Panc1 (cell line): ENCODE measurements around the gene UBASH3A. TPM values are rescaled to one million over a fixed set of nuclear protein-coding genes. Genes with fewer than 3 reads are reported as not detected.

Experiments used
- ATAC-seq: fragments of 200-7000 bp; cut with Tn5 transposase; 2 replicates; pipeline ENCODE4 v1.9.1; 2020; ENCODE audit warnings: mild to moderate bottlenecking, moderate library complexity
- BruUV-seq: library from RNA; stranded (reverse); fragments of 400-500 nt; replicated peaks from 2 replicates; lab custom pipeline; 2021; lab: Mats Ljungman, UMichigan
- CTCF ChIA-PET: fragments of 300-600 bp; sonication (Branson Sonifier 250); formaldehyde crosslinking; loops from one replicate; lab custom pipeline; 2022; ENCODE audit warnings: antibody characterized with exemption; lab: Charles Lee
- POLR2A ChIA-PET: fragments of 300-600 bp; sonication (Branson Sonifier 250); formaldehyde crosslinking; loops from one replicate; lab custom pipeline; 2022; ENCODE audit warnings: antibody characterized with exemption; lab: Charles Lee
- DNase-seq: peaks from one replicate; pipeline ENCODE4 v3.0.0-alpha.2; 2010; ENCODE audit warnings: low read depth, low spot score
- H3K27ac ChIP-seq: 2 replicates; pipeline ENCODE4 v1.5.1; 2011; ENCODE audit warnings: mild to moderate bottlenecking, low read length, inconsistent platforms
- H3K27me3 ChIP-seq: fragments of 200-500 bp; sonication (Bioruptor generic); 2 replicates; pipeline ENCODE4 v1.6.0; 2014; ENCODE audit warnings: low read length, inconsistent platforms; ENCODE audit not compliant: control insufficient read depth, insufficient read depth
- H3K36me3 ChIP-seq: fragments of 200-500 bp; sonication (Bioruptor generic); 2 replicates; pipeline ENCODE4 v1.5.1; 2014; ENCODE audit warnings: inconsistent platforms, mild to moderate bottlenecking, low read length, moderate library complexity; ENCODE audit not compliant: control insufficient read depth, insufficient read depth
- H3K4me1 ChIP-seq: 2 replicates; pipeline ENCODE4 v1.5.1; 2011; ENCODE audit warnings: inconsistent platforms, mild to moderate bottlenecking, low read length, moderate library complexity; ENCODE audit not compliant: control insufficient read depth, insufficient read depth
- H3K4me3 ChIP-seq, 2 experiments: 2 replicates each; pipeline ENCODE4 v1.5.1; 2011 to 2012; ENCODE audit warnings: low read depth in 2 of 2, low read length in 2 of 2, mild to moderate bottlenecking in 2 of 2, inconsistent platforms in 1 of 2, moderate library complexity in 1 of 2
- H3K9me3 ChIP-seq: fragments of 200-500 bp; sonication (Bioruptor generic); 2 replicates; pipeline ENCODE4 v1.5.1; 2014; ENCODE audit warnings: low read depth, mild to moderate bottlenecking, inconsistent platforms, low read length, moderate library complexity; ENCODE audit not compliant: control insufficient read depth, insufficient read depth
- POLR2AphosphoS5 ChIP-seq: IDR thresholded peaks from 2 replicates; pipeline ENCODE4 v1.6.1; 2012; ENCODE audit warnings: mild to moderate bottlenecking, low read depth, low read length, moderate library complexity
- SIN3A ChIP-seq: IDR thresholded peaks from 2 replicates; pipeline ENCODE4 v1.6.1; 2012; ENCODE audit warnings: low read depth, mild to moderate bottlenecking, low read length, moderate library complexity, borderline replicate concordance; ENCODE audit not compliant: insufficient read depth
- TCF7L2 ChIP-seq: IDR thresholded peaks from 2 replicates; pipeline ENCODE4 v1.6.1; 2011; ENCODE audit warnings: mild to moderate bottlenecking, low read depth, low read length, inconsistent platforms
- in situ Hi-C: cut with HindIII; loops from 2 replicates; pipeline ENCODE4 v1.10.0; 2016; ENCODE audit warnings: low sequenced_read_pairs, low pct_unique_long_range_greater_than_20kb
- intact Hi-C: fragments of 100-400 bp; cut with micrococcal nuclease; formaldehyde crosslinking; loops from one replicate; pipeline ENCODE4 v1.10.0; 2022; ENCODE audit not compliant: unreplicated experiment
- total RNA-seq: library from RNA; stranded (reverse); gene quantifications from one replicate; pipeline ENCODE4 v1.2.1, GENCODE V29; 2021; ENCODE audit not compliant: unreplicated experiment
- TF ChIP-seq, protein P1 (sequence below): fragments of 450-650 bp; IDR thresholded peaks from 2 replicates; pipeline ENCODE4 v1.5.1; 2017; ENCODE audit warnings: mild to moderate bottlenecking
- TF ChIP-seq, protein P2 (sequence below), 2 experiments: IDR thresholded peaks; 2 replicates each; pipeline ENCODE4 v1.6.1; 2011 to 2012; ENCODE audit warnings: low read depth in 2 of 2, control low read depth in 1 of 2, low read length in 1 of 2, mild to moderate bottlenecking in 1 of 2, moderate library complexity in 1 of 2; ENCODE audit not compliant: insufficient read depth in 1 of 2

The UBASH3A gene
- total RNA-seq, 1 experiment from 2014 or later, result 0.33 TPM

DNA sequence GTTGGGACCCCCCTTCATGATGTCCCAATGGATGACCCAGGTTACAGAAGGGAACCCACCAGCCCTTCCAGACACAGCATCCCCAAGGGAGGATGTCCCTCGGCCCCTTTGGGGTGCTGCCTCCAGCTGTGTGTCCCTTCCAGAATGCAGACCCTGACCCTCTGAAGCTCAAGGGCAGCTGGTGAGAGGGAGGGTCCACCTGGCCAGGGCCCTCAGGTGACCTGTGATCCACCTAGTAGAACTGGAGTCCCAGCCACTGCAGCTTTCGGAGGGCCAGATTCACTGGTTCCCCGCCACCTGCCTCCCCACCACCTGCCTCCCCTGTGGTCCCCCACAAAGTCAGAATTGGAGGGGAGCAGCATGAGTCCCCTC lies 27.8 kb upstream of the UBASH3A start:
- Histone ChIP-seq H3K4me3 (no peak overlapping the region), H3K36me3 (no peaks in the 10 kb centered on the region), H3K27me3 (no peaks in the 10 kb centered on the region), H3K9me3 (no peaks in the 10 kb centered on the region), H3K27ac (no peak overlapping the region), H3K4me1 (no peaks in the 10 kb centered on the region)
- POLR2A ChIA-PET, result no interaction called here
- no peak for ATAC-seq
- intact Hi-C loops (no loop called here), in situ Hi-C loops (no loop called here)
- CTCF ChIA-PET, result no interaction called here
- DNase-seq, result no peak
- TF ChIP-seq SIN3A (no peak), POLR2AphosphoS5 (no peak), TCF7L2 (no peak)
- TF ChIP-seq, protein P1, sequence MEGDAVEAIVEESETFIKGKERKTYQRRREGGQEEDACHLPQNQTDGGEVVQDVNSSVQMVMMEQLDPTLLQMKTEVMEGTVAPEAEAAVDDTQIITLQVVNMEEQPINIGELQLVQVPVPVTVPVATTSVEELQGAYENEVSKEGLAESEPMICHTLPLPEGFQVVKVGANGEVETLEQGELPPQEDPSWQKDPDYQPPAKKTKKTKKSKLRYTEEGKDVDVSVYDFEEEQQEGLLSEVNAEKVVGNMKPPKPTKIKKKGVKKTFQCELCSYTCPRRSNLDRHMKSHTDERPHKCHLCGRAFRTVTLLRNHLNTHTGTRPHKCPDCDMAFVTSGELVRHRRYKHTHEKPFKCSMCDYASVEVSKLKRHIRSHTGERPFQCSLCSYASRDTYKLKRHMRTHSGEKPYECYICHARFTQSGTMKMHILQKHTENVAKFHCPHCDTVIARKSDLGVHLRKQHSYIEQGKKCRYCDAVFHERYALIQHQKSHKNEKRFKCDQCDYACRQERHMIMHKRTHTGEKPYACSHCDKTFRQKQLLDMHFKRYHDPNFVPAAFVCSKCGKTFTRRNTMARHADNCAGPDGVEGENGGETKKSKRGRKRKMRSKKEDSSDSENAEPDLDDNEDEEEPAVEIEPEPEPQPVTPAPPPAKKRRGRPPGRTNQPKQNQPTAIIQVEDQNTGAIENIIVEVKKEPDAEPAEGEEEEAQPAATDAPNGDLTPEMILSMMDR, result no peak
- TF ChIP-seq, protein P2, sequence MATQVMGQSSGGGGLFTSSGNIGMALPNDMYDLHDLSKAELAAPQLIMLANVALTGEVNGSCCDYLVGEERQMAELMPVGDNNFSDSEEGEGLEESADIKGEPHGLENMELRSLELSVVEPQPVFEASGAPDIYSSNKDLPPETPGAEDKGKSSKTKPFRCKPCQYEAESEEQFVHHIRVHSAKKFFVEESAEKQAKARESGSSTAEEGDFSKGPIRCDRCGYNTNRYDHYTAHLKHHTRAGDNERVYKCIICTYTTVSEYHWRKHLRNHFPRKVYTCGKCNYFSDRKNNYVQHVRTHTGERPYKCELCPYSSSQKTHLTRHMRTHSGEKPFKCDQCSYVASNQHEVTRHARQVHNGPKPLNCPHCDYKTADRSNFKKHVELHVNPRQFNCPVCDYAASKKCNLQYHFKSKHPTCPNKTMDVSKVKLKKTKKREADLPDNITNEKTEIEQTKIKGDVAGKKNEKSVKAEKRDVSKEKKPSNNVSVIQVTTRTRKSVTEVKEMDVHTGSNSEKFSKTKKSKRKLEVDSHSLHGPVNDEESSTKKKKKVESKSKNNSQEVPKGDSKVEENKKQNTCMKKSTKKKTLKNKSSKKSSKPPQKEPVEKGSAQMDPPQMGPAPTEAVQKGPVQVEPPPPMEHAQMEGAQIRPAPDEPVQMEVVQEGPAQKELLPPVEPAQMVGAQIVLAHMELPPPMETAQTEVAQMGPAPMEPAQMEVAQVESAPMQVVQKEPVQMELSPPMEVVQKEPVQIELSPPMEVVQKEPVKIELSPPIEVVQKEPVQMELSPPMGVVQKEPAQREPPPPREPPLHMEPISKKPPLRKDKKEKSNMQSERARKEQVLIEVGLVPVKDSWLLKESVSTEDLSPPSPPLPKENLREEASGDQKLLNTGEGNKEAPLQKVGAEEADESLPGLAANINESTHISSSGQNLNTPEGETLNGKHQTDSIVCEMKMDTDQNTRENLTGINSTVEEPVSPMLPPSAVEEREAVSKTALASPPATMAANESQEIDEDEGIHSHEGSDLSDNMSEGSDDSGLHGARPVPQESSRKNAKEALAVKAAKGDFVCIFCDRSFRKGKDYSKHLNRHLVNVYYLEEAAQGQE (IDR thresholded peaks at IDR 0.05; ENCODE audit: insufficient read depth in 1 of 2, low read depth in 2 of 2, low read length in 1 of 2), result no peak
- no TSS peak for BruUV-seq

DNA sequence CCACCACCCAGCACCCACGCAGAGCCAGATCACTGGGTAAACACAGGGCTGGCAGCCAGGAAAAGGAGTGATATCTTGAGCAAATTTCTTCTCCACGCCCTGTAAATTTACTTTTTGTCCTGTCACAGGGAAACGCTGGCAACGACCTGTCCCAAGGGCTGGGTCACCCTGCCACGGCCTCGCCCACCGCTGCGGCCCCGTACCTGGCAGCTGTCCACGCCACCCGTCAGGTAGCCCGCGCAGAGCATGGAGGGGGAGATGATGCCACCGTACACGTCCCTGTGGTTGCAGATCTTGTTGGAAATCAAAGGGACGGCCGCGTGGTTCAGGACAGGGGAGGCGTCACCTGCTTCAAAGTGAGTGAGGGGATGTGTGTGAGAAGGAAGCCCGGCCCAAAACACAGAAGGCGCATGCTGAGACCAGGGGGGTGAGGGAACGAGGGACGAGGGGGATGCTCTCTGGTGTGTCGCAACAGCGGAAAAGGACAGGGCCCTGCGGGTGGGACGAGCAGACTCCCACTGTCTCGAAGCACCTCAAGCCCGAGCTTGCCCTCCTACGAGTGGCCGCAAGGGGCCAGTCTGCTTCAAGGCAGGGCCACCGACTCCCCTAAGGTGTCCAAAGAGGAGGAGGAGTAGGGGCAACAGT lies 27.2 kb upstream of the UBASH3A start:
- BruUV-seq, result no TSS peak
- CTCF ChIA-PET, result no interaction called here

More for the DNA sequence above, 27.2 kb upstream of the UBASH3A start:
- DNase-seq (no peak), ATAC-seq (no peak)
- in situ Hi-C loops, result no loop called here
- Histone ChIP-seq H3K4me3 (no peak overlapping the region), H3K4me1 (no peaks in the 10 kb centered on the region), H3K27ac (no peak overlapping the region), H3K9me3 (no peaks in the 10 kb centered on the region), H3K27me3 (no peaks in the 10 kb centered on the region), H3K36me3 (no peaks in the 10 kb centered on the region)
- intact Hi-C loops, result no loop called here
- TF ChIP-seq SIN3A (no peak), POLR2AphosphoS5 (no peak), TCF7L2 (no peak)
- TF ChIP-seq, protein P1, result no peak
- TF ChIP-seq, protein P2 (IDR thresholded peaks at IDR 0.05; ENCODE audit: insufficient read depth in 1 of 2, low read depth in 2 of 2, low read length in 1 of 2), result no peak
- POLR2A ChIA-PET, result no interaction called here
